Uterus (tissue), 2 donors: ENCODE measurements around the gene NLGN1.

ENCODE experiments used
- CTCF ChIP-seq, 4 experiments: fragments of 200-600 bp in 2 of 4; fragments of 450-650 bp in 2 of 4; sonication (generic) in 2 of 4; IDR thresholded peaks; one replicate each; pipeline ENCODE4 v1.5.1; 2016 to 2019; ENCODE audit warnings: antibody characterized with exemption in 4 of 4, mild to moderate bottlenecking in 2 of 4, moderate library complexity in 1 of 4
- POLR2A ChIP-seq, 2 donors: fragments of 450-650 bp; IDR thresholded peaks; one replicate each; pipeline ENCODE4 v1.6.1; 2016; ENCODE audit warnings: antibody characterized with exemption in 2 of 2, mild to moderate bottlenecking in 1 of 2, moderate library complexity in 1 of 2

GRCh38 chr3:174132421-174133042, 735.0 kb downstream of the NLGN1 start:
- TF ChIP-seq CTCF (IDR thresholded peaks at IDR 0.05) = no peak
- TF ChIP-seq POLR2A (IDR thresholded peaks at IDR 0.05) = no peak
